Astrocyte (in vitro differentiated cells and primary cell): ENCODE results near the gene EGFLAM.

ENCODE experiments used
- EZH2 ChIP-seq: IDR thresholded peaks from 2 replicates; pipeline ENCODE4 v1.6.1; 2012; ENCODE audit warnings: mild to moderate bottlenecking, low read length, inconsistent platforms; ENCODE audit not compliant: insufficient read depth
- TF ChIP-seq, protein P1 (sequence below): IDR thresholded peaks from 2 replicates; pipeline ENCODE4 v1.5.1; 2011; ENCODE audit warnings: low read depth, mild to moderate bottlenecking, inconsistent platforms, low read length, moderate library complexity; ENCODE audit not compliant: insufficient read depth

DNA sequence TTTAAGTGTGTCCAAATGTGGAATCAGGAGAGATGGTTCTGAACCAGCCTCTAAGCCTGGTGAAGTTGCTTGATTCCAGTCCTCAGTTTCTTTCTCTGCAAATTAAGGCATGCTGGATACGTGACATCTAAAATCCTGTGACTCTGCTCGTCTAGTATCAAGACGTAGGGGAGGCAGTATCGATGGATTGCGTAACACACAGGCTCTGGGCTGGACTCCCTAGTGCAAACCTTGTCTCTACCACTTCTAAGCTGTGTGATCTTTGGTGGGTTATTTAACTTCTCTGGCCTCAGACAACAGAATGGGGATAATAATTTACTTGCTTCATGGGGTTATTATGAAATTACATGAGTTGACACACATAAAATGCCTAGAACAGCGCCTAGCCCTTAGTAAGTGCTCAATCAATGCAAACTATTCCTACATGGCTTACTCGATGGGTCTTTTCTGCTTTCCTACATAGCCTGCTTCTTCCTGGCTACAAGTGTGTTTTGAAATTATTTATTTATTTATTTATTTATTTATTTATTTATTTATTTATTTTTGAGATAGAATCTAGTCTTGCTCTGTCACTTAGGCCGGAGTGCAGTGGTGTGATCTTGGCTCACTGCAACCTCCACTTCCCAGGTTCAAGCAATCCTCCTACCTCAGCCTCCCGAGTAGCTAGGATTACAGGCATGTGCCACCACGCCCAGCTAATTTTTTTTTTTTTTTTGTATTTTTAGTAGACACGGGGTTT lies 102.1 kb downstream of the EGFLAM start:
- TF ChIP-seq, protein P1, sequence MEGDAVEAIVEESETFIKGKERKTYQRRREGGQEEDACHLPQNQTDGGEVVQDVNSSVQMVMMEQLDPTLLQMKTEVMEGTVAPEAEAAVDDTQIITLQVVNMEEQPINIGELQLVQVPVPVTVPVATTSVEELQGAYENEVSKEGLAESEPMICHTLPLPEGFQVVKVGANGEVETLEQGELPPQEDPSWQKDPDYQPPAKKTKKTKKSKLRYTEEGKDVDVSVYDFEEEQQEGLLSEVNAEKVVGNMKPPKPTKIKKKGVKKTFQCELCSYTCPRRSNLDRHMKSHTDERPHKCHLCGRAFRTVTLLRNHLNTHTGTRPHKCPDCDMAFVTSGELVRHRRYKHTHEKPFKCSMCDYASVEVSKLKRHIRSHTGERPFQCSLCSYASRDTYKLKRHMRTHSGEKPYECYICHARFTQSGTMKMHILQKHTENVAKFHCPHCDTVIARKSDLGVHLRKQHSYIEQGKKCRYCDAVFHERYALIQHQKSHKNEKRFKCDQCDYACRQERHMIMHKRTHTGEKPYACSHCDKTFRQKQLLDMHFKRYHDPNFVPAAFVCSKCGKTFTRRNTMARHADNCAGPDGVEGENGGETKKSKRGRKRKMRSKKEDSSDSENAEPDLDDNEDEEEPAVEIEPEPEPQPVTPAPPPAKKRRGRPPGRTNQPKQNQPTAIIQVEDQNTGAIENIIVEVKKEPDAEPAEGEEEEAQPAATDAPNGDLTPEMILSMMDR, result no peak
- no peak for TF ChIP-seq EZH2
